ENCODE data around the gene CD48.

The CD48 gene

GRCh38 chr1:160712525-160713080 is 981 bp upstream of the CD48 start:
- peak; percentile 69 to 79 for DNase-seq

- peak in 1 of 2 donors; percentile 9 for DNase-seq
Measured at GRCh38 chr1:160711276-160711601, 383 bp downstream of the CD48 start.

GRCh38 chr1:160710517-160711252 is 937 bp downstream of the CD48 start:
- peak in 1 of 2 donors; percentile 27 for DNase-seq

- no peak for DNase-seq
Measured at GRCh38 chr1:160709715-160710114, 1.9 kb downstream of the CD48 start.

GRCh38 chr1:160708801-160709200 is 2.8 kb downstream of the CD48 start:
- DNase-seq: peak in 1 of 2 donors; percentile 70

- DNase-seq: peak; percentile 28 to 60
Measured at GRCh38 chr1:160708118-160708517, 3.5 kb downstream of the CD48 start.

GRCh38 chr1:160707236-160708064 is 4.2 kb downstream of the CD48 start:
- DNase-seq: peak; percentile 58 to 82

GRCh38 chr1:160706526-160707235 is 4.9 kb downstream of the CD48 start:
- DNase-seq: peak in 1 of 2 donors; percentile 40

- DNase-seq: peak in 1 of 2 donors; percentile 39
Measured at GRCh38 chr1:160705742-160706141, 5.9 kb downstream of the CD48 start.

GRCh38 chr1:160705212-160705621 is 6.4 kb downstream of the CD48 start:
- DNase-seq: peak; percentile 31 to 38

GRCh38 chr1:160704250-160704649 is 7.4 kb downstream of the CD48 start:
- peak; percentile 20 to 48 for DNase-seq

GRCh38 chr1:160702100-160702499 is 9.5 kb downstream of the CD48 start:
- DNase-seq: no peak

GRCh38 chr1:160692390-160692789 is 19.2 kb downstream of the CD48 start:
- DNase-seq: peak in 1 of 2 donors; percentile 50

- DNase-seq: peak in 1 of 2 donors; percentile 39
Measured at GRCh38 chr1:160685266-160685665, 26.4 kb downstream of the CD48 start.

- DNase-seq: peak; percentile 41 to 74
Measured at GRCh38 chr1:160682983-160683865, 28.4 kb downstream of the CD48 start.

- DNase-seq: no peak
Measured at GRCh38 chr1:160681891-160682140, 29.8 kb downstream of the CD48 start.

GRCh38 chr1:160681066-160681890 is 30.3 kb downstream of the CD48 start:
- DNase-seq: peak; percentile 89 to 91

GRCh38 chr1:160680399-160680798 is 31.2 kb downstream of the CD48 start:
- DNase-seq: no peak

GRCh38 chr1:160679893-160680292 is 31.7 kb downstream of the CD48 start:
- no peak for DNase-seq

- no peak for DNase-seq
Measured at GRCh38 chr1:160676869-160677597, 34.6 kb downstream of the CD48 start.
